ENCODE measurements around the gene EXTL1.

EXTL1 gene

DNA sequence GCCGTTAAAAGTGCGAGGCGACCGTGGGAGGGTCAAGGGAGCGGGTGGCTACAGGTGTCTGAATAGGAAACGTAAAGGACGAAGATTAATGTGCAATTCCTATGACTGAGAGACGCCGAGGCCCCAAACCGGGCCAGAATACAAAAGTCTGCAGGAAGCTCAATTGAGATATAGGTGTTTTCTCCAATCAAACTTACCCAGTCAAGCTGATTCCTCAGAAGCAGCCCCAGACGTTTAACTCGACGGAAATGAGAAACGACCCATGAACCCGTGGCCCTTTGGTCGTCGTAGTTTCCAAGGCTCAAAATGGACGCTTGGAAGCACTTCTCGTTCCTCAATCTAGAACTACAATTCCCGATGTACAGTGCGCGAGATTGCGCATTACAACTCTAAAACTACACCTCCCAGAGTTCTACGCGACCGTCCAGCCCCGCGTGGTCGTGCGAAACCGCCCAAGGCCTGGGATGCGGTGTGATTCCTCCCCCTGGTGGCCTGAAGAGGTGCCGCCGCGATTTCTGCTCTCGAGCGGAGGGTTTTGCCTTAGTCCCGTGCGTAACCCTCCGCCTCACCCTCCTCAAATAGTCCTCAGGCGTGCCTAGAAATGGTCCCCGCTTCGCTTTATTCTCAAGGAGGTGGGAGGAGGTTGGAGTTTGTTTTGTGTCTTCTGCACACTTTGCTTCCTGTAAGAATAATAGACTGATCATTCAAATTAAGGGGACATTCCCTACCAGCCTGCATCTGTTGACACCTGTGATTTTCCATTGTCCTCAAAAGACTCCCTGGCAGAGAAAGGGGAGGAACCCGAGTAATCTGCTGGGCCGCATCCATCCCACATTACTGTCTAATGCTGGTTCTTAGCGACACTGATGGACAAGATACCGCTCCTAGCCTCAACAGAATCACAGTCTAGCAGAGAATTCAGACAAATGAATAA is 23.5 kb upstream of the EXTL1 start, which contains the start of gene PAFAH2:
TSS of gene PAFAH2 (minus strand) at position 236 of the 934 bp plus-strand sequence. CDS start 7,247 bp downstream, outside the sequence.
- DNase-seq = peak; percentile 99

DNA sequence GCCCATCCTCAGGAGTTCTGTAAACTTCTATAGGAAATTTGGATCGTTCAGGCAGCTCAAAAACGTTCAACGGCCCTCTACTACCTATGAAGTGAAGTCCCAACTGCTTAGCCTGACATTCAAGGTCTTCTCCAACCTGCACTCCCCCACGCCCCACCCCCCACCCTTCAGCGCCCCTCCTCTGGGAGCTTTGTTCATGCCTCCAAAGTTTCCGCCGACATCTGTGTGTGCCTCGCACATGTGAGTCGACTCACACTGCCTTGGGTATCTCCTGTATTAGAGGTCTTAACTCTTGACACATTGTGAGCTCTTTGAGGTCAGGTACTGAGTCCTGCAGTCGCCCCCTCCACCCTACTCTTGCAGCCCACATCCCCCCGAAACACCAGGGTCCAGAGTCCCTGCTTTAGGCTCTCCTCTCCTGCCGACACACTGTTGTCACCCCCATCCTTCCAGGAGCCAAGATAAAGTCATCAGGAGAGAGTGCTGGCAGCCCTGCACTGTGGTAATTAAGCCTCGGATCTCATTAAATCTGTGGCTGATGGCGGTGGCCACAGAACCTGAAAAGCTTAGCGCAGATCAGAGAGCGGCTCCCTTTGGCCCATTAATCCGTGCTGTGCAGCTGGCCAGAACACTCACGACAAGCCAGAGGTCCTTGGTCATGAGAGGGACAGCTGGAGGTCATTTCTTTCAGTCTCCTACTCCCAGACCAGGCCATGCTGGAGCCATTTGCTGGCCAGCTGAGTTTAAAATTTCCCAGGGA is 22.4 kb upstream of the EXTL1 start:
- DNase-seq = no peak

- DNase-seq = no peak
Measured at GRCh38 chr1:26003262-26003661, 18.3 kb upstream of the EXTL1 start.

DNA sequence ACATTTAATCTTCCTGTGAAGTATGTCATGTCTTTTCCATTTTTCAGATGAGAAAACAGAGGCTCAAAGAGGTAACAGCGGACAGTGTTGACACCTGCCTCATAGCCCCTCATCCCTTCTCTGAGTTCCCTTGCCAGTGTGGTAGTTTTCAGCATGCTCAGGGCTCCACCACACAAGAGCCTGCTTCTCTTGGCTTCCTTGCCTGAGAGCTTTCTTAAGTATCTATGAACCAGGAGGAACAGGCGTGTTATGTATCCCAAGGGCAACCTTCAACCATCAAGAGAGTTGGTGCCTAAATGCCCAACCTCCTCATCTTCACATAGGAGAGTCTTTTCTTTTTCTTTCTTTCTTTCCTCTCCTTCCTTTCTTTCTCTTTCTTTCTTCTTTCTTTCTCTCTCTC is 17.8 kb upstream of the EXTL1 start:
- no peak for DNase-seq

GRCh38 chr1:26005434-26006105 is 16.0 kb upstream of the EXTL1 start:
- DNase-seq = no peak

- DNase-seq = no peak
Measured at GRCh38 chr1:26006710-26007109, 14.9 kb upstream of the EXTL1 start.

GRCh38 chr1:26009796-26010447 is 11.7 kb upstream of the EXTL1 start:
- DNase-seq = no peak

DNA sequence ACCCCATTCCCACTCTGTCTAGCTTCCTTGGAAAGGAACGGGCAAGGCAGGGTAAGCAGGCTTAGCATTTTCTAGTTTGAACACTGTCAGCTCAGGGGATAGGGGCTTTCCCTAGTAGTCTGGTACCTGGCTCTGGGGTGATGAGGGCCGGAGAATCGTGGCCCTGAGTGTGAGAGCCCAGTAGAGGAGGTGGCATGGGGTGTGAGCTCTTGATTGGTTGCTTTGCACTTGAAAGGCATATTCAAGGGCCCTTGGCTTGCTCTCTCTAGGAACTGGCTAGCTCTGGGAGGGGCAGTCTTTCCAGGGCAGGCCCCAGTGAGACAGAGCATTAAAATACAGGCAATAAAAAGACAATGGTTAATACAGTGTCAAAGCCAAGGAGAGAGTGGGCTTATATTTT is 10.8 kb upstream of the EXTL1 start:
- no peak for DNase-seq

DNA sequence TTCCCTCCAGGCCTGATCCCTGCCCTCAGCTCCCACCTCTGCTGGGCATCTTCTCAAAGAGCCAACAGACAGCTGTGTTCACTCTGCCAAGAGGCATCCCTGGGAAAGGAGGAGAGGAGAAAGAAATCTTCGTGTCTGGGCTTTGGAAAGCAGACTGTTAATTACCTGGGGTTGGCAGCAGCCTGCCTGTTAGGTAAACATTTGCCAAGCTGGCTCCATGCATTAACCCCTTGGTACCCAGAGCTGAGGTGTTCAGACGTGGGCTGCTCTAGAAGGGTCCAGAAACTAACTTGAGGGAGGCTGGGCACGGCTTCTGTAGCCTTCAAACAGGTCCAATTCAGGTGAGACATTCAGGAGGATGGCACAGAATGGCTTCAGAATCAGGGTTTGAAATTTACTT is 8.7 kb upstream of the EXTL1 start:
- DNase-seq = no peak

DNA sequence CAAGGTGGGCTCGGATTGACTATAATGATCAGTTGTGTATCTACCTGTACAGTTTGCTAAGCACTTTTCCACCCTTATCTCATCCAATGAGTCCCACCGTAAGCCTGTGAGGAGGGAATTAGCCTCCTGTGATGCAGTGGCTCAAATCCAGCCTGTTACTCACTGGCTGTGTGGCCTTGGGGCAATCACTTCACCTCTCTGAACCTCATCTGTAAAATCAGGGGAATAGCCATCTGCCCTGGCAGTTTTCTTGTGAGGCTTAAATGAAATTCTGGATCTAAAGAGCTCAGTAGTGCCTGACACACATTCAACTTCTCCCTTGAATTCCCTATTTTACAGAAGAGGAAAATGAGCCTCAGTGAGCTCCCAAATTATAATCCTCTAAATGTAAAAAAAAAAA is 7.4 kb upstream of the EXTL1 start:
- no peak for DNase-seq

- peak; percentile 78 for DNase-seq
Measured at GRCh38 chr1:26015358-26015757, 6.2 kb upstream of the EXTL1 start.

- DNase-seq = peak; percentile 58
Measured at GRCh38 chr1:26016258-26016952, 5.2 kb upstream of the EXTL1 start.

DNA sequence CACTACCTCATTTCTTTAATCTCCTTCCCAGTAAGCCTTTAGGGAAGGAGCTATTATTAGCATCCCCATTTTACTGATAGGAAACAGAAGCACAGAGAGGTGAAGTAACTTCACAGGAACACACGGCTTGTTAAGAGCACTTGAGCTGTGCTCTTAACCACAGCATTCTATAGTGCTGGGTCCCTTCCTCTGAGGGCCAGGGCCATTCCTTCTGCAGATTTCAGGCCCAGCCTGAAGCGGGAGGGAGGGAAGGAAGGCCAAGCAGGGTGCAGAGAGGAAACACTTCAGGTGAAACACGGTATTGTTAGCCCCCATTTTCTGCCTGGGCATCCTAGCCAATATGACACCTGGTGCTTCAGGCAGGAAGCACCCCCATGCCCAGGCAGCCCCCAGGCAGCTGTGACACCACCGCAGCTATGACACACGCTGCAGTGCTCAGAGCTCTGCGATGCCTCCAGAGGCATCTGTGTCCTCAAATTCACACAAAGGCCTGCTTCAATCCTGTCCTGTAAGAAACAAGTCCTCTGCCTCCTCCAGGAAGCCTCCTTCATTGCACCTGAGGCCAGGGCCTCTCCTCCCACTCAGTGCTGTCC is 4.5 kb upstream of the EXTL1 start:
- DNase-seq = no peak

- no peak for DNase-seq
Measured at GRCh38 chr1:26017606-26018005, 4.0 kb upstream of the EXTL1 start.

GRCh38 chr1:26019641-26020315 is 1.8 kb upstream of the EXTL1 start:
- DNase-seq = no peak

DNA sequence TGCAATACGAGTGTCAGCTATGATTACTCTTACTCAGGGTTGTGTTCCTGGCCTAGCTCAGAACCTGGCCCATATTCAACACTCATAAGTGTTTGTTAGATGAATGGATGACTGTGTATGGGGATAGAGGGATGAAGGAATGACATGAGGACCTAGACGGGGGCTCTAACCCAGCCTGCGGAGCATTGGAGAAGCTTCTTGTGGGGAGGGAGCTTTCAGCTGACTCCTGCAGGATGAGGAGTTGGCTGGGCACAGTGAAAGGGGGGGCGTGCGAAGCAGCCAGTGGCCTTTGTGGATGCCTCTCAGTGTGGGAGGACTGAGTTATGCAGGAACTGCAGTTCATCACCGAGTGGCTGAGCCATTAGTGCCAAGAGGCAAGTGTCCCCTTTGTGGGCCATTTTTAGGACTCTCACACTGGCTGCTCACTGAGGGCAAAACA is 1.2 kb upstream of the EXTL1 start:
- DNase-seq = no peak

DNA sequence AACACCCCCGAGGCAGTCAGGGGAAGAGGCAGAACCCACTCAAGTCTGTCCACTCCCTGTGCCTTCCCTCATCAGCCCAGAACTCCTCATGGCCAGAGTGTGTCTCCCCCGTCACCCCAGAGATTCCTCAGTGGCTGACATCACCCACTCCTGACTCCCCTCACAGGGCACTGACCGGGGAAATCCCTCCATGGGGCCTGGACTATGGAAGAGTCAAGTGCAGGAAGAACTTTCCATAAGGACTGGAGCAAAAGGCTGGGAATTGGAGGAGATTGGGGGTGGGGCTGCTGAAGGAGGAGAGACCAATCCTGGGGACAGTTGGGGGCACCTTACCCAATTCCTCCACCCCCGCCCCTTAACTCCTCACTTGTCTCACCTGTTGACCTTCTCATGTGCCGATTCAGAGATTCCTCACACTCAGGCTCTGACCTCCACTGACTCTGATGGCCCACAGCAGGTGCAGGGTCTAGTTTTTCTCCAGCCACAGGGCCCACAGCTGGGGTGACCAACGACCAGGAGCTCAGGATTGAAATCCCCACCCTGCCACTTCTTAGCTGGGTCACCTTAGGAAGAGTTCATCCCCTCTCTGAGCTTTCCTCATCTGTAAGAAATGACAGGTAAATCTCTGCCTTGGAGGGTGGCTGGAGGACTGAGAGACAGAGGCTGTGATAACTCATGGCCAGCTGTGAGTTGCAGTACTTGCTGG is 481 bp upstream of the EXTL1 start:
- DNase-seq = no peak

DNA sequence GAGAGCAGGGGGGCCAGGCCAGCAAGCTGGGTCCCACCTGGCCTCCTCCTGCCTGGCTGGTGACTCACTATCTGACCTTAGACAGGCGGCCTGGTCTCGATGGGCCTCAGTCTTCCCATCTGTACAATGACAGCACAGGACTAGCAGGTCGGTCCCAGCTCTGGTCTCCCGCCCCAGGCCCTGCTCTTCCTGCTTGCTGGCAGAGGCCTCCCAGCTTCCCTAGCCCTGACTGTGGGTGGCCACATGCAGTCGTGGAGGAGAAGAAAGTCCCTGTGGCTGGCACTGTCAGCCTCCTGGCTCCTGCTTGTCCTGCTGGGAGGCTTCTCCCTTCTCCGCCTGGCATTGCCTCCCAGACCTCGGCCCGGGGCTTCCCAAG is 817 bp downstream of the EXTL1 start:
- DNase-seq = no peak

- no peak for DNase-seq
Measured at GRCh38 chr1:26023009-26023408, 1.4 kb downstream of the EXTL1 start.

DNA sequence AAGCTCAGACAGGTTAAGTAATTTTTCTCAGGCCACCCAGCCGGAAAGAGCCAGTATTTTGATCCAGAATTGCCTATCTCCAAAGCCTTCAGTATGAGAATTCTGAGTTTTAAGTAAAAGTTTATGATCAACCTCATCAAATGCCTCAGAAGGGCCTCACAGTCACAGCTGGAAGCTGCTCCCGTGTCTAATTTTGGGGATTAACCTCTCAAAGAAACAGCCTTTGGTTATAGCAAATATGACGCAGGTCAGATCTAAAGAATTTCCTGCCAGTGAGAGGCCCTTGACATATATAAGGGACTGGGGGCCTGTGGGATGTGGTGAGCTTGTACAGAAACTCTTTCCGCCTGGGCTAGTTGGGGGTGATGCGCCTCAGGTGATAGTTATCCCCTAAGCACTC is 2.3 kb downstream of the EXTL1 start:
- DNase-seq = no peak

DNA sequence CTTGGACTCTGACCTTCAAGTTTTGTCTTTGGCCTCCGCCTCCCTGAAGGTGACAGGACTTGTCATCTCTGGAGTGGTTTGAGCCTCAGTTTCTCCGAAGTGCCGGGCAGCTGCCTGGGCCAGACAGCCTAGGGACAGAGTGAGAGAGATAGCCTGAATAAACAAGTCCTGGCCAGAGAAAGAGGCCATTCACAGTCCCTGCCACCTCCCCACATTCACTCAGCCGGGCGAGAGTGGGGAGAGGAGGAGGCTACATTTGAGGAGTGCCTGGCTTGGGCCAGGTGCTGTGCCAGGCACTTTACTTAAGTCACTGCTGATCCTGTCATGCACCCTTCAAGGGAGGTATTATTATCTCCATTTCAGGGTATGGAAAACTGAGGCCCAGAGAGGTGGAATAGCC is 3.5 kb downstream of the EXTL1 start:
- no peak for DNase-seq
